IMR-90 (cell line): Measurements from ENCODE around the gene DGKG.

ENCODE experiments used
- CEBPB ChIP-seq: IDR thresholded peaks from 2 replicates; pipeline ENCODE4 v1.6.1; 2012; ENCODE audit warnings: low read depth, low read length, improper control_type of control experiment
- CTCF ChIP-seq: conservative IDR thresholded peaks from 2 replicates; pipeline ENCODE4 v1.5.1; 2012; ENCODE audit warnings: mild to moderate bottlenecking, low read depth, low read length, improper control_type of control experiment
- FOS ChIP-seq: fragments of 150-350 bp; IDR thresholded peaks from 2 replicates; pipeline ENCODE4 v1.6.1; 2016; ENCODE audit warnings: low read depth, low read length
- MAFK ChIP-seq: IDR thresholded peaks from 2 replicates; pipeline ENCODE4 v1.6.1; 2012; ENCODE audit warnings: low read depth, low read length, improper control_type of control experiment
- MXI1 ChIP-seq: IDR thresholded peaks from 2 replicates; pipeline ENCODE4 v1.6.1; 2012; ENCODE audit warnings: low read depth, mild to moderate bottlenecking, low read length, moderate library complexity, borderline replicate concordance
- POLR2A ChIP-seq: IDR thresholded peaks from 2 replicates; pipeline ENCODE4 v1.6.1; 2012; ENCODE audit warnings: mild to moderate bottlenecking, low read depth, low read length
- SMC3 ChIP-seq: fragments of 150-350 bp; IDR thresholded peaks from 2 replicates; pipeline ENCODE4 v1.6.1; 2016; ENCODE audit warnings: low read depth, mild to moderate bottlenecking, antibody characterized with exemption, low read length, moderate library complexity

- TF ChIP-seq CEBPB (no peak), POLR2A (no peak), CTCF (no peak), MAFK (0 out of 2 replicates have a peak, but pooled peaks have one; percentile 18), MXI1 (no peak), FOS (no peak), SMC3 (no peak)
Measured at GRCh38 chr3:186168976-186169375, 193.1 kb downstream of the DGKG start.
